GM15510 (cell line): ENCODE results near the gene PRSS53.

Experiments
- POLR2A ChIP-seq: IDR thresholded peaks from 3 replicates; pipeline ENCODE4 v1.6.1; 2011; ENCODE audit warnings: borderline replicate concordance; ENCODE audit not compliant: insufficient read length; ENCODE audit errors: extremely low read depth

Gene PRSS53

DNA sequence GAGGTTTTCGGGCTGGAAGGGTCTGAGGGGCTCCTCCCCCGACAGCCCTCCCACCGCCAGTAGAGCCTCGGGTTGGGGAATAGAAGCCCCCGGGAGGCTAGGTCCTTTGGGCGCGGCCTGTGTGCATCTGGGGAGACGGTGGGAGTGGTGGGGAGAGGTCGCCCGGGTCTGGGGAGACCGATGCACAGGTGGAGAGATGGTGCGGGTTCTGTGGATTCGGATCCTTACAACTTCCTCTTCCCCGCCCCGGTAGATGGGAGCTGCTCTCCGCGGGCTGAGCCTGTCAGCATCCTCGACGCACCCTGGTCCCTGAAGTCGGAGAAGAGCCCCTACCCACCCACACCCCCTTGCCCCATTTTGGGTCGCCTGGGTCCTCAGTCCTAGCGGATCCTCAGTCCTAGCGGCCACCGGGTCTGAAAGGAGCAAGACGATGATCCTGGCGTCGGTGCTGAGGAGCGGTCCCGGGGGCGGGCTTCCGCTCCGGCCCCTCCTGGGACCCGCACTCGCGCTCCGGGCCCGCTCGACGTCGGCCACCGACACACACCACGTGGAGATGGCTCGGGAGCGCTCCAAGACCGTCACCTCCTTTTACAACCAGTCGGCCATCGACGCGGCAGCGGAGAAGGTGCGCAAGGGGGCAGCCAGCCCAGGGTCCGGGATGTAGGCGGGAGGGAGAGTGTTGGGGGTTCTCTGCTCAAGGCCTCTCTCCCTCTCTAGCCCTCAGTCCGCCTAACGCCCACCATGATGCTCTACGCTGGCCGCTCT lies 20.2 kb upstream of the PRSS53 start:
- TF ChIP-seq POLR2A, result no peak

- TF ChIP-seq POLR2A, result peak; percentile 87
These were observed 19.5 kb upstream of the PRSS53 start, which contains the start of gene BCKDK for GRCh38 chr16:31108035-31108793. Gene BCKDK, plus strand, starts transcription at chr16:31108386. Its CDS starts 838 bp downstream, at chr16:31109224.

DNA sequence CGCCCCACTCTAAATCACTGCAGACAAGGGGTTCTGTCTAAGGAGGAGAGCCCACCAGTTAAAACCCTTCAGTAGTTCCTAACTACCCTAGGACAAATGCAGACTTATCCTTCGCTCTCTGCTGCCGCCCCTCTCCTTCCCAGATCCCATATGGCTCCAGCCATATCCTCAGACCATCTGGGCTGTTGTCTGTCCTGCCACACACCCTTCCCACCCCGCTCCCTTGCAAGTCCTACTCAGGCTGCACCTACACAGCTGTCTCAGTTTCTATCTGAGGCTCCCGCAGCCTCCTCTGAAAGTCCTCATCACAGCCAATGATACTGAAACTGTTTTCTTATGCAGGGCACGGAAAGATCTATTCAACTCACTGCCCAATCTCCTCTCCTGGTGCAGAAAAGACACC lies 18.7 kb upstream of the PRSS53 start:
- no peak for TF ChIP-seq POLR2A

- no peak for TF ChIP-seq POLR2A
These were observed 18.0 kb upstream of the PRSS53 start for GRCh38 chr16:31106509-31107464.

DNA sequence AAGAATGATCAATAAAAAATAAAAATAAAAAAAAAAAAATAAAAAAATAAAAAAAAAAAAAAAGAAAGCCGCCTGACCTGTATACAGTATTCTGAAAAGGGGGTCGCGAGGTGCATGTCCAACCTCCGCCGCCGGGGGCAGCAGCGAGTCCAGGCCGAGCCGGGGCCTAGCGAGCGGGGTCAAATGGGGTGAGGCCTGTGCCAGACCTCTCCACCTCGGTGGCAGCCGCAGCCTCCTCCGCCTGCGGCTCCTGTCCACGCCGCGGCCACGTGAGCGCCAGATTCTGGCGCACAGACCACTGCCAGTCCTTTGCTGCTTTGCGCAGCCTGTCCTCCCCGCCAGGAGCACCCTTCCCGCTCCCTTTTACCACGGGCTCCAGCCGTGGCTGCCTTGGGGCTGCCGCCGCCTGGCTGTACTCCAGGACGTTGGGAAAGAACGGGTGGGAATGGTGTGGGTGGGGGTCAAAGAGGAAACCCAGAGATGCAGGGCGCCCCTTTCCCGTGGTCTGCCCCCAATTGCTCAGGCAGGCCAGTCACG lies 17.0 kb upstream of the PRSS53 start:
- peak; percentile 45 for TF ChIP-seq POLR2A

- no peak for TF ChIP-seq POLR2A
These were observed 11.3 kb upstream of the PRSS53 start for GRCh38 chr16:31099860-31100638.

DNA sequence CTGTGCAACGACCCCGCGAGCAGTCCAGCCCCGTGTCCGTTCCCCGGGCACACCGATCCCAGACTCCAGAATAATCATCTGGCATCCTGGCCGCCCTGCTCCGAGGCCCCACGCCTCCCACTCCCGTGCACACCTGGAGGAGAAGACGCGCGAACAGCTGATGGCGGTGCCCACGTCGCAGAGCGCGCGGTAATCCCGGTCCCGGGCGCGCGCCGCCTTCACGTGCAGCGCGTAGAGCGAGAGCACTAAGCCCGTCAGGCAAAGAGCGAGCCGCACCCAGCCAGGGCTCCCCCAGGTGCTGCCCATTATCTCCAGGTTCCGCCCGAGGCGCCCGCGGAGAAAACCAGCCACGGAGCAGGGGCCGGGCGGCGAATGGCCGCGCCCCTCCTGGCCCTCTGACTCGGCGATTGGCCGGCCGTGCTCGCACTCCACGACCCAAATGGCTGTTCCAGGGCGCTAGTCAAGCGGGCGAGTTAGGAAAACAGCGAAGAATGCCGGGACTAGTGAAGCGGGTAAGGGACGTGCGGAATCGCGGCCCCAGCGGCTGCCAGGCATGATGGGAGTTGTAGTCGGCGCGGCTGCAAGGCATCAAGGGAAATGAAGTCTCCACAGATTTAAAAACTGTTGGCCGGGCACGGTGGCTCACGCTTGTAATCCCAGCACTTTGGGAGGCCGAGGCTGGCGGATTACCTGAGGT lies 5.8 kb upstream of the PRSS53 start, which contains the start of gene VKORC1:
Gene VKORC1, minus strand, starts transcription at position 374 of the 697 bp plus-strand sequence. Its CDS starts 68 bp downstream, at position 306.
- peak; percentile 58 for TF ChIP-seq POLR2A

GRCh38 chr16:31094088-31094423 lies 5.3 kb upstream of the PRSS53 start:
- TF ChIP-seq POLR2A, result no peak

DNA sequence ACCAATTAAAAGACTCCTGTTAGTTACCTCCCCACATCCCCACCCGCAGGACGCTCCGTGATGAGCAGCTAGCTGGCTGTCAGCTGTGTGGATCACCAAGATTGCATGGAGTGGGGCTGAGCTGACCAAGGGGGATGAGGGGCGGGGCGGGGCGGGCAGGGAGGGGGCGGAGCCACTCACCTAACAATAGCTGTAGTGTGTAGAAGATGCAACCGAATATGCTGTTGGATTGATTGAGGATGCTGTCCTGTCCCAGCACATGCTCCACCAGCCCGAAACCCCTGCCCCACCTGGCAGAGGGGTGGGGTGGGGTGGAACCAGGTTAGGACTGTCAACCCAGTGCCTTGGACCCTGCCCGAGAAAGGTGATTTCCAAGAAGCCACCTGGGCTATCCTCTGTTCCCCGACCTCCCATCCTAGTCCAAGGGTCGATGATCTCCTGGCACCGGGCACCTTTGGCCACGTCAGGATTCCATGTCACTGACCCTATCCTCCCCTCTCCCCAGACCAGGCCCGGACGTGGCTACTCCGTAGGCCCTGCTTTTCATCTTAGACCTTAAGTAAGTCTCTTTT lies 4.5 kb upstream of the PRSS53 start:
- TF ChIP-seq POLR2A, result no peak

DNA sequence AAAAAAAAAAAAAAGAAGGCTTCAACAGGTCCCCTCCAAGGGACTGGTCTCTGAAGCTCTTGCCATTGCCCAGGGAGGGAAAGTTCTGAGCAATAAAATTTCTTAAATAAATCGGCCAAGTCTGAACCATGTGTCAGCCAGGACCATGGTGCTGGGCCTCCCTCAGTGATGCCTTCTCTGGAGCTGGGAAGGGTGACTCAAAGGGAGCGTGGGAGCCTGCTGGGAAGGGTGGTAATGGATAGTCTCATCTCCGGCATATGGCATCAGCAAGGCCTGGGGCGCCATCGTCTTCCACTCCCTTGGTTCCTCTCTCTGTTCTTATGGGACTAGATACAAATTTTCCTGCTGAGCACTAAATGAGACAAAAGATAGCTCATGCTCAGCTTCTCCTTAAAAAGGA lies 3.6 kb upstream of the PRSS53 start:
- no peak for TF ChIP-seq POLR2A

- no peak for TF ChIP-seq POLR2A
These were observed 1.8 kb upstream of the PRSS53 start for GRCh38 chr16:31090540-31090939.

- no peak for TF ChIP-seq POLR2A
These were observed 456 bp upstream of the PRSS53 start for GRCh38 chr16:31089199-31089598.

DNA sequence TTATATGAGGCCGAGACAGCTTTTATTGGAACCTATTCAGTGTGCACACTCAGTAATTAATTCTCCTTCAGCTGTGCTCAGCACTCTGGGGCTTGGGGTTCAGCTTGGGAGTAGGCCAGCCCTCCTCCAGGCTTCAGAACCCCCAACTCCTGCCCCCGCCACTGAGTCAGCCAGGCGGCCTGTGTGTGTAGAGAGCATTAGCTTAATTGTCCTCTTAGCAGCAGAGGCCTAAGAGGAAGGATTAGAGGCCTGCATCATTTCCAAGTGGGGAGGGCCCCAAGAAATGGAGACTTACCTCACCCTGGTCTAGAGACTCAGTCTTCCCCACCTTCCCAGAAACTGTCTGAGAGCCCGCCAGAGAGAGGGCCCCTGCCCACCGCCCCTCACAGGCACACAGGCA lies 772 bp downstream of the PRSS53 start:
- no peak for TF ChIP-seq POLR2A

DNA sequence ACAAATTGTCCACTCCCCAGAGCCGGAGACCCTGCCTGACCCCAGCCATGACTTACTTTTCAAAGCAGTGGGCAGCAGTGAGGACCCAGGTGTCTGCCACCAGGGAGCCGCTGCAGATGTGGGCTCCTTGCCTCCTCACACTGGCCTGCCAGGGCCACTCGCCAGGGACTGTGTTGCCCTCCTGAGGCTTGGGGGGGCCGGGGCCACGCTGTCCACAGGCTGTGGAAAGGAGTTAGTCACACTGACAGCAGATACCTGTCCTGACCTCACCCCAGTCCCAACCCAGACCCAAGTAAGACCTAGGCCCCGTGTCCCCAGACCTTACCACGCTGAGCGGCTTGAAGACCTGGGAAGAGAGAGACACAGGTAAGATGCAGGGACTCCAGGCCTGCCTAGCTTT lies 1.3 kb downstream of the PRSS53 start:
- no peak for TF ChIP-seq POLR2A

DNA sequence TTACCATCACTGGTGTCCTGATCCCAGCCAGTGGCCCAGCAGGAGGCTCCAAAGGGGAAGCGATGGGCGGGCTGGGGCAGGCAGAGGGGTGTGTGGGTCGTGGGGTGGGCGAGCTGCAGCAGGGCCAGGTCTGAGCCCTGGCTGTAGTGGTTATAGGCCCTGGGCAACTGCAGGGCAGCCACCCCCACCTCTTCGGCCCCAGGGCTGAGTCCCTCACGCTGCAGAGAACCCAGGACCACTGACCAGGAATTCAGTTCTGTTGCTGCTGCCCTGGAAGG lies 2.2 kb downstream of the PRSS53 start:
- no peak for TF ChIP-seq POLR2A
